SK-N-MC (cell line): ENCODE measurements around the gene PDLIM4.

Experiments used
- EZH2 ChIP-seq: fragments of 200-600 bp; sonication (generic); IDR thresholded peaks from one replicate; pipeline ENCODE4 v1.6.1; 2017; ENCODE audit warnings: antibody characterized with exemption
- POLR2AphosphoS5 ChIP-seq: IDR thresholded peaks from 2 replicates; pipeline ENCODE4 v1.6.1; 2012; ENCODE audit warnings: mild to moderate bottlenecking, low read depth, low read length, borderline replicate concordance

DNA sequence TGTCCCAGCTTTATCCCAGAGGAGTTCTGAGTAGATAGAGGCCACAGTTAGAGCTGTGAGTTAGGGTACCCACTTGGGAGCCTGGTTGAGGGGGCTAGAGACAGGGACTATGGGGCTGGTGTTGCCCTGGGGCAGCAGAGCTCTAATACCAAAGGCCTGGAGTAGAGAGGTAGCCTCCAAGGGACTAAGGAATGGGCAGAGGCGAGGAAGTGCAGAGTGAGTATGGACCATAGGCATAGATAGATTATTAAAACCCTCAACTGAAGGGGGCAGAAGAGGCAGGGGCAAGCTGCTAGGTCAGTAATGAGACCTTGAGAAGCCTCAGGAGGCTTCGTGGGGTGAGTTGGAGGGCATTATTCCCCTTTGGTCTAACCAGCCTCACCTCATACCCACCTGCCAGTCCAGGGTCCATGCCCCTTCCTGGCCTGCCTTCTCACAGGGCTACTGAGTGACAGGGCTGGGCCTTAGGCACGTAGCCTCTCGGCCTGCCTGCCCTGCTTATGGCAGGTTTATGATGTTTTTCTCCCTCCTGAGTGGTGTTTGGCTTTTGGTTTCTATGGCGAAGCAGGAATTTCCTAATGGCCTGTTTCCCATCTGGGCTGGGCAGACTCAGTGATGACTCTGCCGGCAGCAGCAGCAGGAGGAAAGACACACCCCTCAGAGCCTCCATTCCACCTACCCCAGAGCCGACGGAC lies 8.0 kb downstream of the PDLIM4 start:
- TF ChIP-seq POLR2AphosphoS5 (no peak), EZH2 (no peak)
